Ramos (cell line): Measurements from ENCODE around the gene SNX21.
"Not testable (repeated sequence)": the region's sequence is repeated elsewhere in the genome, so short reads cannot be mapped to it uniquely, and the experiment has no call there.

ENCODE experiments used
- in situ Hi-C: fragments of 300-500 bp; cut with MboI; formaldehyde crosslinking; loops from one replicate; pipeline ENCODE4 v1.14.3; 2022; ENCODE audit warnings: low sequenced_read_pairs; ENCODE audit not compliant: unreplicated experiment

Gene SNX21

DNA sequence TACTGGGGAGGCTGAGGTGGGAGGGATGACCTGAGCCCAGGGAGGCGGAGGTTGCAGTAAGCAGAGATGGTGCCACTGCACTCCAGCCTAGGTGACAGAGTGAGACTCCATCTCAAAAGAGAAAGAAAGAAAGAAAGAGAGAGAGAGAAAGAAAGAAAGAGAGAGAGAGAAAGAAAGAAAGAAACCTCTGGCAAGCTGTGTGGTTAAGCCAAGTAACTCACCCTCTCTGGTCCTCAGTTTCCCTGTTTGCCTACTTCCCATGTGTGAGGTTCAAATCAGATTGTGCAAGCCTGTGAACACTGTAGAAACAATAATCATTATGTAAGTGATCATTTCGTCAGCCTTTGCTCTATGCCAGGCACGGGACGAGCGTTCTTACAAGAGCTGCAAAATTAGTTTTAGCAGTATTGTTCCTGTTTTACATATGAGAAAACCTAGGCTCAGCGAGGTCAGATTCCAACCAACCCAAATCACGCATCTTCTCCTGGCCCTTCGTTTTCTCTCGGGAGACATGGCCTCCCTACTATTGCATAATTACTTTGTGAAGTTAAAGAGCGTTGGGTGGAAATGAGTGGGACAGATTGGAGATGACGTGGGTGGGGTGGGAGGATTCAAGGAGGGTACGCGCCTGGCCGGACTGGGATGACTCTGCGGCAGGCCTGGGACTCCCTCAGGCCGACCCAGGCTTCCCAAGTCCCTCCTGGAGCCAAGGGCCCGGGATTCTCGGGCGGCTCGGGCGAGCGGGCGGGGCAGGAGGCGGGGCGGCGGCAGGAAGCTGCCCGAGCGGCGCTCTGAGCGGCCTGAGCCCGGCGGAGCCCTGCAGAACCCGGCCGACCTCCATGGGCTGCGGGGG is at the start of gene SNX21:
Gene SNX21, plus strand, starts transcription at position 770 of the 853 bp plus-strand sequence. CDS start 121 bp downstream, outside the sequence.
- in situ Hi-C loops: no loop called here

DNA sequence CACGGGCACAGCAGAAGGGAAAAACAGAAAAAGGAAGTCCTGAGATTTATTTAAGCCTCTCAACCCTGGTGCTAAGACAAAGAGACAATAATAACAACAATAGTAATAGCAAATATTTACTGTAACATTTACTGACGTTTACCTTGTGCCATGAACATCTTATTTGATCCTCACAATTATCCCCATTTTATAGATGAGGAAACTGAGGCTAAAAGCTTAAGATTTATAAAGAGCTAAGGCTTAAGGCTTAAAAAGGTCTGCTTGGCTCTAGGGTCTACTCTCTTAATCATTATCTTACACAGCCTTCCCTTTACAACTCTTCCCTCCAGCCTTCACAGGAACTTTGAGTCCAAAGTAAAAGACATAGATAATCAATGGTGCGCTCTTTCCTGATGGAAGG is 45.2 kb upstream of the SNX21 start:
- in situ Hi-C loops: no loop called here

DNA sequence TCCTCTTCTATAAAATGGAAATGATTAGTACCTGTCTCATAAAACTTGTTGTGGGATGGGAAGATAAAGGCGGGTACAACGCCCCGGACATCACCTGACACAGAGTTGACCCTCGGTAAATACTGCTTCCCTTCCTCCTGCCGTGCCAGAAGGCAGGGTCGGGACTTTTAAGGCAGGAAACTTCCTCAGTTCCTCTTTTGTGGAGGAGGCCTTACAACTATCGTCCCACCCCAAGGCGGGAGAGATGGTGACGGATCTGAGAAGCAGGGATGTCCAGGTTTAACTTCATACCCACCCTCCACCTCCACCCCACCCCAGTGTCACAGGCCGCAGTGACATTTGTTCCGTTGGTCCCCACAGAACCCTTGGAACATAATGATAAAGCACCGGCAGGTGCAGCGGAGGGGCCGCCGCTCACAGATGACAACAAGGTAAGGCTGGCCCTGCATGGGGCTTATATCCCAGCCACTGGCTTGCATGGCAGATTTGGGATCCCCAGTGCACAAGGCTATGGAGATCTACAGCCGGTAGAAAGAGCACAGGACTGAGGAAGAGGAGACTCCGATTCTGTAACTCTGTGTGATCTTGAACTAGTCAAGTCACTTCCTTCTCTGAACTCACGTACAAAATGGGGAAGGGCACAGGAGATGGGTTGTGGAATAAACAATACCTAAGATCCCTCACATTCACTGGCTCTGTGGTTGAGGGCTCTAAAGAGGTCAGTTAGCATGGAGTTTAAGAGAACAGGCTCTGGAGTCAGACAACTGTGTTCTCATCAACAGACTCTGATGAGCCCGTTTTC is 41.1 kb upstream of the SNX21 start:
- in situ Hi-C loops: no loop called here

DNA sequence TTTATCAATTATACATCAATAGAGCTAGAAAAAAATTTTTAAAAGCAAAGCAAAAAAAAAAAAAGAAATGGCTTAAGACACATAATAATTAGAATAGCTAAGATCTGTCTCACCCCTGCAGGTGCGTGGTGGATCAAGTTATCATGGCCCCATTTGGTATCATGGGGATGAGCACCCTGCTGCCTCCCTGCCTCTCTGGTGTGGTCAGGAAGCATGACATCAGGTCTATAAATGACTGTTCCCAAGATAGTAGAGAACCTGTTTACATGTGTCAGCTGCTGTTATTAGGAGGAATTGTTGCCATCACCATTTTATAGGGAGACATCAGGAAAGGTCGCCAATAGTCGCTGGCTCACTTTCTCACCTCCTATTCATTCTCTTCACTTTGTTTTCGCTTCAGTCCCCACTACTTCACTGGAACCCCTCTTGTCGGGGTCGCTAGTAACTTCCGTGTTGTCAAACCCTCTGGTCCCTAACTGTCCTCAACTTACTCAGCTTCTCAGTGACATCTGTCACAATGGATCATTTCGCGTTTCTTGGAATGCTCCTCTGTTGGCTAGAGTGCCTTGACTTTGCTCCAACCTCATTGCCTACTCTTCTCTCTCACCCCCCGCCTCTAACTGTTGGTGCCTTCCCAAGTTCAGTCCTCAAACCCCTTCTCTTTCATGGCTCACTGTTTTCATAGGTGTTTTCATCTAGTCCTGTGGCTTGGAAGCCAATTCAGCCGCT is 37.1 kb upstream of the SNX21 start:
- in situ Hi-C loops: no loop called here

DNA sequence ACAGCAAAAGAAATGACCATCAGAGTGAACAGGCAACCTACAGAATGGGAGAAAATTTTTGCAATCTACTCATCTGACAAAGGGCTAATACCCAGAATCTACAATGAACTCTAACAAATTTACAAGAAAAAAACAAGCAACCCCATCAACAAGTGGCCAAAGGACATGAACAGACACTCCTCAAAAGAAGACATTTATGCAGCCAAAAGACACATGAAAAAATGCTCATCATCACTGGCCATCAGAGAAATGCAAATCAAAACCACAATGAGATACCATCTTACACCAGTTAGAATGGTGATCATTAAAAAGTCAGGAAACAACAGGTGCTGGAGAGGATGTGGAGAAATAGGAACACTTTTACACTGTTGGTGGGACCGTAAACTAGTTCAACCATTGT is 36.1 kb upstream of the SNX21 start:
- in situ Hi-C loops: not testable (repeated sequence)

DNA sequence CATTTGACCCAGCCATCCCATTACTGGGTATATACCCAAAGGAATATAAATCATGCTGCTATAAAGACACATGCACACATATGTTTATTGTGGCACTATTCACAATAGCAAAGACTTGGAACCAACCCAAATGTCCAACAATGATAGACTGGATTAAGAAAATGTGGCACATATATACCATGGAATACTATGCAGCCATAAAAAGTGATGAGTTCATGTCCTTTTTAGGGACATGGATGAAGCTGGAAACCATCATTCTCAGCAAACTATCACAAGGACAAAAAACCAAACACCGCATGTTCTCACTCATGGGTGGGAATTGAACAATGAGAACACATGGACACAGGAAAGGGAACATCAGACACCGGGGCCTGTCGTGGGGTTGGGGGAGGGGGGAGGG is 35.6 kb upstream of the SNX21 start:
- in situ Hi-C loops: not testable (repeated sequence)

GRCh38 chr20:45798935-45799642 is 34.5 kb upstream of the SNX21 start:
- in situ Hi-C loops: no loop called here

- in situ Hi-C loops: loop anchor here (25.0 kb wide), 1 partner anchor 135 kb away; the partner anchor contains the start of gene PCIF1
Observed at GRCh38 chr20:45801851-45802250, 31.7 kb upstream of the SNX21 start.

- in situ Hi-C loops: loop anchor here (25.0 kb wide), 1 partner anchor 127 kb away; the partner anchor contains the start of gene PCIF1
Observed at GRCh38 chr20:45810191-45810970, 23.2 kb upstream of the SNX21 start.

- in situ Hi-C loops: loop anchor here (25.0 kb wide), 1 partner anchor 125 kb away; the partner anchor contains the start of gene PCIF1
Observed at GRCh38 chr20:45812157-45813005, 21.2 kb upstream of the SNX21 start, which contains the start of gene UBE2C. UBE2C (plus strand) TSS chr20:45812644; CDS start chr20:45812696, 52 bp downstream.

- in situ Hi-C loops: loop anchor here (25.0 kb wide), 1 partner anchor 124 kb away; the partner anchor contains the start of gene PCIF1
Observed at GRCh38 chr20:45813006-45813340, 20.6 kb upstream of the SNX21 start.

- in situ Hi-C loops: loop anchor here (25.0 kb wide), 1 partner anchor 124 kb away; the partner anchor contains the start of gene PCIF1
Observed at GRCh38 chr20:45813489-45813888, 20.1 kb upstream of the SNX21 start.

GRCh38 chr20:45814314-45814713 is 19.3 kb upstream of the SNX21 start:
- in situ Hi-C loops: loop anchor here (25.0 kb wide), 1 partner anchor 123 kb away; the partner anchor contains the start of gene PCIF1

GRCh38 chr20:45816951-45817350 is 16.6 kb upstream of the SNX21 start:
- in situ Hi-C loops: loop anchor here (25.0 kb wide), 1 partner anchor 120 kb away; the partner anchor contains the start of gene PCIF1

DNA sequence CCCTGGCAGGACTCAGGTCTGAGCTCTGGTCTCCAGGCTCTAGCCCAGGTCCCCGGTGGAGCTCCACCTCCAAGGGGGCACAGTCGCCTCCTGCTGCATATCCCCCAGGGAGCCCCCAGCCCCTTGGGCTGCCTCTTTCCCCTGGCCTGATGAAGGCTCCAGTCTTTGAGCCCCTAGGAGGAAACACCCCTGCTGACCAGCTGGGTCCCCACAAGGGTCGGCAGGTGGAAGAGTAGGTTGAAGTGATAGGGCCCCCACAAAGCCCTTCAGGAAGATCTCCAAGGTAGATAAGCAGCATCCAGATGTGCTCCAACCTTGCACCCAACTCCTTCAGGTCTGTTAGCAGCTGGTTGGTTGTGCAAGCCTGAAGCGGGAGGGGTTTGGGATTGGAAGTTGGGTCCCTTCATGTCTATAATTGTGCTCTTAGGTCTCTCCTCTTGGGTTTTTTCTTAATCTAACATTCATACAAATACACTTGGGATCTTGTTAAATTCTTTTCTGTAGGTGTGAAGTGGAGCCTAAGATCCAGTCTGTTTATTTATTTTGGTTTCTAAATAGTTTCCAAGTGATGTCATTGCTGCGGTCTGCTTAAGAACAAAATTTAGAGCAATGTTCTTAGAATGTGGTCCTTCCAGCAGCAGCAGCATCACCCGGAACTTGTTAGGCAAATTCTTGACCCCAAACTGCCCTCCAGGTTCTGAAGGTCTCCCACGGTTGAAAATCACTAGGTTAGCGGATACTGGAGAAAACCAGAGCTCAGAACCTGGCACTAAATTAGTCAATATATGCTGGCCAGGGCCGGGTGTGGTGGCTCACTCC is 16.0 kb upstream of the SNX21 start:
- in situ Hi-C loops: loop anchor here (25.0 kb wide), 1 partner anchor 120 kb away; the partner anchor contains the start of gene PCIF1

- in situ Hi-C loops: loop anchor here (25.0 kb wide), 1 partner anchor 119 kb away; the partner anchor contains the start of gene PCIF1
Observed at GRCh38 chr20:45818239-45818638, 15.4 kb upstream of the SNX21 start.

GRCh38 chr20:45819466-45819865 is 14.1 kb upstream of the SNX21 start:
- in situ Hi-C loops: loop anchor here (25.0 kb wide), 1 partner anchor 118 kb away; the partner anchor contains the start of gene PCIF1
